ENCODE results near the gene HADHA. TPM values are rescaled to one million over a fixed set of nuclear protein-coding genes. Genes with fewer than 3 reads are reported as not detected.

Gene HADHA
- total RNA-seq = 123 and 124 TPM in 2 replicates

DNA sequence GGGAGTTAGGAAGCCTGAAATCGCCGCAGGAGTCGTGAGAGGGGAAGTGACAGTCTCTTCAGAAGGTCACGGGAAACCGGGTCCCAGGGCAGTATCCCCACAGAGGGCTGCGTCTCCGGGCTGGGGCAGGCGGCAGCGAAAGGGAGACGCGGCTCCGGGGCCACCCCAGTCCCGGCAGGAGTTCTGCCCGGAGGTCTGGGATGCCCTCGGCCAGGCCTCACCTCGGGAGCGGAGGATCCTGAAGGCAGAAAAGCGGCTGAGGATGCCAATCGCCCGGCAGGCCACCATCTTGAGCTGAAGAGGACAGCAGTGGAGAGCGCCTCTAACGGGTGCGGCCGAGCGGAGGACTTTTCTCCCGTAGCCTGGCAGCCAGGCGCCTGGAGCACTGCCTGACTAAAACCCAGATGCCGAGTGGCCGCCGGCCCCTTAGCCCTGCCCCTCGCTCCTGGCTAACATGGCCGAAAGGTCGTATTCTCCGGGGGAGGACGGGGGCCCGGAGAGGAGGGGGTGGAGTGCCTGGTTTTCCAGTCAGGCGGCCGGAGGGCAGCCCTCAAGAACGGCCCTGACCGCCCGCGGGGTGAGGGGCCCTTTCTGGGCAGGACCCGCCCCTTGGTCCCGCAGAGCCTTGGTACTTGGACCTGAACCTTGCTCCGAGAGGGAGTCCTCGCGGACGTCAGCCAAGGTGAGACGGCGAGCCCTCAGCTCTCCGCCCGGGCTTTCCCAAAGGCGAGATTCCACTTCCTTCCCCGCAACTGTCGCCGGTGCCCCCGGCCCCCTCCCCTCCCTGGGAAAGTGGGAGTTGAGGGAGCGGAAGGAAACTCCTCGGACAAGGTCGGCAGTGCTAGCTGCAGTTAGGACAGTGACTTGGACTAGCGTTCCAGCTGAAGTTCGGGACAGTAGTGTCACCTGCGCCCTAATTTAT, at the start of gene HADHA, which contains the start of gene HADHB:
Gene HADHA, minus strand, starts transcription at position 324 of the 922 bp plus-strand sequence. Its CDS starts 36 bp downstream, at position 288.
Gene HADHB, plus strand, starts transcription at position 631 of the 922 bp plus-strand sequence. CDS start 9,316 bp downstream, outside the sequence.

GRCh38 chr2:26172871-26173775, 71.3 kb downstream of the HADHA start, which contains the start of gene GAREM2:
Gene GAREM2 (plus strand): TSS chr2:26173088. CDS start chr2:26173221, 133 bp downstream.

Other genes starting within 250 kb of the HADHA start
- gene RAB10, start 210.5 kb downstream of the HADHA start, total RNA-seq = 102 and 113 TPM in 2 replicates
- 3.3 and 6.8 TPM in 2 replicates for gene GAREM2, start 71.5 kb downstream of the HADHA start, total RNA-seq
- gene HADHB, start 307 bp upstream of the HADHA start, total RNA-seq = 102 and 103 TPM in 2 replicates
- gene SELENOI, start 101.5 kb upstream of the HADHA start, total RNA-seq = 13.6 and 17.2 TPM in 2 replicates
- under 0.01 TPM in 1 of 2 replicates, not detected in the other for gene ADGRF3, start 102.2 kb upstream of the HADHA start, total RNA-seq
- 0.16 and 0.24 TPM in 2 replicates for gene DRC1, start 157.3 kb upstream of the HADHA start, total RNA-seq
- under 0.01 TPM in 1 of 2 replicates, not detected in the other for gene OTOF, start 233.5 kb upstream of the HADHA start, total RNA-seq